HepG2 (cell line): ENCODE data around the gene ASCC2. TPM values are rescaled to one million over a fixed set of nuclear protein-coding genes. Genes with fewer than 3 reads are reported as not detected.

ENCODE experiments used
- ARID3A ChIP-seq: IDR thresholded peaks from 2 replicates; pipeline ENCODE4 v1.6.1; 2012; ENCODE audit warnings: low read depth, low read length, improper control_type of control experiment
- DNMT1 ChIP-seq: sonication (generic); formaldehyde crosslinking; IDR thresholded peaks from 2 replicates; pipeline ENCODE4 v1.5.1; 2020; ENCODE audit warnings: mild to moderate bottlenecking, missing genetic modification reagents
- GLI4 ChIP-seq: sonication (generic); formaldehyde crosslinking; IDR thresholded peaks from 2 replicates; pipeline ENCODE4 v1.5.1; 2020; ENCODE audit warnings: missing genetic modification reagents, mild to moderate bottlenecking, moderate library complexity, borderline replicate concordance
- GPN1 ChIP-seq: sonication (generic); formaldehyde crosslinking; IDR thresholded peaks from 2 replicates; pipeline ENCODE4 v1.5.1; 2020; ENCODE audit warnings: missing genetic modification reagents, borderline replicate concordance
- KDM5B ChIP-seq: sonication (generic); formaldehyde crosslinking; IDR thresholded peaks from 2 replicates; pipeline ENCODE4 v1.4.0; 2020; ENCODE audit warnings: missing genetic modification reagents, mild to moderate bottlenecking, borderline replicate concordance
- KDM6A ChIP-seq: IDR thresholded peaks from 2 replicates; pipeline ENCODE4 v1.6.1; 2016; ENCODE audit warnings: low read depth
- NR2F2 ChIP-seq: IDR thresholded peaks from 2 replicates; pipeline ENCODE4 v1.6.1; 2012; ENCODE audit warnings: low read depth, inconsistent platforms, borderline replicate concordance
- RFX5 ChIP-seq: IDR thresholded peaks from 2 replicates; pipeline ENCODE4 v1.6.1; 2011; ENCODE audit warnings: low read depth, low read length, improper control_type of control experiment
- SMAD1 ChIP-seq: sonication (generic); formaldehyde crosslinking; IDR thresholded peaks from 2 replicates; pipeline ENCODE4 v1.4.0; 2020; ENCODE audit warnings: missing genetic modification reagents, low read depth, mild to moderate bottlenecking, borderline replicate concordance
- SNAPC2 ChIP-seq: sonication (generic); formaldehyde crosslinking; IDR thresholded peaks from 2 replicates; pipeline ENCODE4 v1.8.1; 2022; ENCODE audit warnings: mild to moderate bottlenecking, missing genetic modification reagents
- SOX13 ChIP-seq, 3 experiments: fragments of 450-650 bp in 1 of 3; sonication (generic) in 1 of 3; formaldehyde crosslinking in 1 of 3; IDR thresholded peaks in 2 of 3; conservative IDR thresholded peaks in 1 of 3; 2 replicates each; pipeline versions ENCODE4 v1.5.0 to v1.6.1; 2016 to 2020; ENCODE audit warnings: antibody characterized with exemption in 1 of 3, mild to moderate bottlenecking in 1 of 3, missing compliant biosample characterization in 1 of 3, missing genetic modification reagents in 1 of 3, moderate library complexity in 1 of 3
- SRY ChIP-seq: sonication (generic); formaldehyde crosslinking; IDR thresholded peaks from 2 replicates; pipeline ENCODE4 v1.8.0; 2022; ENCODE audit warnings: mild to moderate bottlenecking, missing genetic modification reagents
- ZKSCAN1 ChIP-seq: fragments of 150-350 bp; IDR thresholded peaks from 2 replicates; pipeline ENCODE4 v1.6.1; 2014; ENCODE audit warnings: low read length
- ZNF496 ChIP-seq: sonication (generic); formaldehyde crosslinking; IDR thresholded peaks from 2 replicates; pipeline ENCODE4 v1.8.1; 2023; ENCODE audit warnings: mild to moderate bottlenecking, moderate library complexity, missing genetic modification reagents; ENCODE audit not compliant: insufficient replicate concordance
- ZNF766 ChIP-seq: sonication (generic); formaldehyde crosslinking; IDR thresholded peaks from 2 replicates; pipeline ENCODE4 v1.5.0; 2020; ENCODE audit warnings: missing genetic modification reagents, borderline replicate concordance
- ZNF780A ChIP-seq: sonication (generic); formaldehyde crosslinking; IDR thresholded peaks from 2 replicates; pipeline ENCODE4 v1.8.0; 2022; ENCODE audit warnings: mild to moderate bottlenecking, missing genetic modification reagents, moderate library complexity
- ZSCAN9 ChIP-seq: IDR thresholded peaks from 2 replicates; pipeline ENCODE4 v1.6.1; 2016; ENCODE audit warnings: borderline replicate concordance
- polyA plus RNA-seq, 8 experiments: library from polyadenylated mRNA; depleted of rRNA in 3 of 8; stranded (reverse) in 7 of 8; unstranded in 1 of 8; fragments of >200 nt; fragmentation: Illumina TruSeq in 4 of 8; extraction: Trizol in 4 of 8; gene quantifications; 2 replicates each; pipeline versions ENCODE4 v1.2.1 to v1.2.3, GENCODE V29; 2011 to 2016; ENCODE audit warnings: low read depth in 4 of 8, missing spikeins in 1 of 8, mixed read lengths in 1 of 8; ENCODE audit not compliant: insufficient read depth in 1 of 8
- total RNA-seq, 5 experiments: library from RNA; depleted of rRNA; stranded (reverse); fragments of >200 nt; fragmentation: Illumina TruSeq; extraction: Trizol; gene quantifications; 2 replicates each; pipeline ENCODE4 v1.2.3, GENCODE V29; 2016; ENCODE audit warnings: low read depth in 1 of 5
- TF ChIP-seq, protein P1 (sequence below): sonication (generic); formaldehyde crosslinking; IDR thresholded peaks from 2 replicates; pipeline ENCODE4 v1.5.0; 2020; ENCODE audit warnings: mild to moderate bottlenecking, missing genetic modification reagents
- TF ChIP-seq, protein P2 (sequence below): sonication (generic); formaldehyde crosslinking; IDR thresholded peaks from 2 replicates; pipeline ENCODE4 v1.4.0; 2020; ENCODE audit warnings: missing genetic modification reagents
- TF ChIP-seq, protein P3 (sequence below): sonication (generic); formaldehyde crosslinking; IDR thresholded peaks from 2 replicates; pipeline ENCODE4 v1.4.0; 2020; ENCODE audit warnings: mild to moderate bottlenecking, missing genetic modification reagents
- TF ChIP-seq, protein P4 (sequence below): sonication (generic); formaldehyde crosslinking; IDR thresholded peaks from 2 replicates; pipeline ENCODE4 v1.8.1; 2023; ENCODE audit warnings: missing genetic modification reagents, inconsistent platforms, borderline replicate concordance

ASCC2 gene
- total and polyA plus RNA-seq, 2 of the 13 experiments (the other 11 are each of a cell fraction or from before 2014, with no cell fraction given), result 26.2 to 26.3 TPM

DNA sequence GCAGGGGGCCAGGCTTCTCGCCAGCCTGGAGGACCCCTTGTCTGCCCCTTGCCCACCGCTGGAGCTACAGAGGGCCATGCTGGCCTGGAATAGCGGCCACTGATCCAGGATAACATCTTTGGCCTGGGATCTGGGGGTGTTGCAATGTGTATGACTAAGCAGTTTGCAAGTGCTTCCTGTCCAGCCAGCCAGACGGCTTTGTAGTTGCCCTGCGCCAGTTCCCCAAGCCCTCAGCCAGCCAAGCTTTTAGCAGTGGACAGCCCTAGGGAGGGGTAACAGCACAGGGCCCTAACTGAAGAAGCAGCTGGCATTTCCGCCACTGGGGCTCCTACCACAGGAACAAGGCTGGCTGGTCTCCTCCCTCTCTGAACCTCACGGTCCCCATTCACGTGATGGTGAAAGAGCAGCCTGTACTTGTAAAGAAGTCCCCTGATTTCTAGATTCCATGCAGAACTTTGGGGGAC is 38.8 kb downstream of the ASCC2 start (continued):
- no peak for TF ChIP-seq NR2F2
- TF ChIP-seq SNAPC2 (CRISPR knock-in tag), result no peak
- TF ChIP-seq ZNF496 (CRISPR knock-in tag), result no peak
- TF ChIP-seq ZNF766 (CRISPR knock-in tag), result no peak
- TF ChIP-seq ZSCAN9 (CRISPR knock-in tag), result peak; percentile 75; the same call in 1 of the 2 replicates
- no peak for TF ChIP-seq SMAD1 (CRISPR knock-in tag)
- no peak for TF ChIP-seq ZKSCAN1
- TF ChIP-seq RFX5, result no peak
- TF ChIP-seq DNMT1 (CRISPR knock-in tag), result no peak
- TF ChIP-seq SOX13 (IDR thresholded peaks at IDR 0.05), result no peak
- peak in 1 of 2 experiments; percentile 25; a peak in 1 of 4 replicates for TF ChIP-seq SOX13 (CRISPR knock-in tag; conservative IDR thresholded peaks at IDR 0.05 in 1 of 2, IDR thresholded peaks at IDR 0.05 in 1 of 2)
- no peak for TF ChIP-seq KDM6A (CRISPR knock-in tag)
- no peak for TF ChIP-seq SRY (CRISPR knock-in tag)
- TF ChIP-seq, protein P1, sequence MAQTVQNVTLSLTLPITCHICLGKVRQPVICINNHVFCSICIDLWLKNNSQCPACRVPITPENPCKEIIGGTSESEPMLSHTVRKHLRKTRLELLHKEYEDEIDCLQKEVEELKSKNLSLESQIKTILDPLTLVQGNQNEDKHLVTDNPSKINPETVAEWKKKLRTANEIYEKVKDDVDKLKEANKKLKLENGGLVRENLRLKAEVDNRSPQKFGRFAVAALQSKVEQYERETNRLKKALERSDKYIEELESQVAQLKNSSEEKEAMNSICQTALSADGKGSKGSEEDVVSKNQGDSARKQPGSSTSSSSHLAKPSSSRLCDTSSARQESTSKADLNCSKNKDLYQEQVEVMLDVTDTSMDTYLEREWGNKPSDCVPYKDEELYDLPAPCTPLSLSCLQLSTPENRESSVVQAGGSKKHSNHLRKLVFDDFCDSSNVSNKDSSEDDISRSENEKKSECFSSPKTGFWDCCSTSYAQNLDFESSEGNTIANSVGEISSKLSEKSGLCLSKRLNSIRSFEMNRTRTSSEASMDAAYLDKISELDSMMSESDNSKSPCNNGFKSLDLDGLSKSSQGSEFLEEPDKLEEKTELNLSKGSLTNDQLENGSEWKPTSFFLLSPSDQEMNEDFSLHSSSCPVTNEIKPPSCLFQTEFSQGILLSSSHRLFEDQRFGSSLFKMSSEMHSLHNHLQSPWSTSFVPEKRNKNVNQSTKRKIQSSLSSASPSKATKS (CRISPR knock-in tag), result no peak
- TF ChIP-seq, protein P2, sequence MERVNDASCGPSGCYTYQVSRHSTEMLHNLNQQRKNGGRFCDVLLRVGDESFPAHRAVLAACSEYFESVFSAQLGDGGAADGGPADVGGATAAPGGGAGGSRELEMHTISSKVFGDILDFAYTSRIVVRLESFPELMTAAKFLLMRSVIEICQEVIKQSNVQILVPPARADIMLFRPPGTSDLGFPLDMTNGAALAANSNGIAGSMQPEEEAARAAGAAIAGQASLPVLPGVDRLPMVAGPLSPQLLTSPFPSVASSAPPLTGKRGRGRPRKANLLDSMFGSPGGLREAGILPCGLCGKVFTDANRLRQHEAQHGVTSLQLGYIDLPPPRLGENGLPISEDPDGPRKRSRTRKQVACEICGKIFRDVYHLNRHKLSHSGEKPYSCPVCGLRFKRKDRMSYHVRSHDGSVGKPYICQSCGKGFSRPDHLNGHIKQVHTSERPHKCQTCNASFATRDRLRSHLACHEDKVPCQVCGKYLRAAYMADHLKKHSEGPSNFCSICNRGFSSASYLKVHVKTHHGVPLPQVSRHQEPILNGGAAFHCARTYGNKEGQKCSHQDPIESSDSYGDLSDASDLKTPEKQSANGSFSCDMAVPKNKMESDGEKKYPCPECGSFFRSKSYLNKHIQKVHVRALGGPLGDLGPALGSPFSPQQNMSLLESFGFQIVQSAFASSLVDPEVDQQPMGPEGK (CRISPR knock-in tag), result peak; percentile 41; the same call in 1 of the 2 replicates
- no peak for TF ChIP-seq ZNF780A
- TF ChIP-seq, protein P3, sequence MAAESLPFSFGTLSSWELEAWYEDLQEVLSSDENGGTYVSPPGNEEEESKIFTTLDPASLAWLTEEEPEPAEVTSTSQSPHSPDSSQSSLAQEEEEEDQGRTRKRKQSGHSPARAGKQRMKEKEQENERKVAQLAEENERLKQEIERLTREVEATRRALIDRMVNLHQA (CRISPR knock-in tag), result no peak
- TF ChIP-seq KDM5B (CRISPR knock-in tag), result 0 out of 2 replicates have a peak, but pooled peaks have one; percentile 48
- TF ChIP-seq GLI4, result no peak
- no peak for TF ChIP-seq ARID3A
- TF ChIP-seq, protein P4, sequence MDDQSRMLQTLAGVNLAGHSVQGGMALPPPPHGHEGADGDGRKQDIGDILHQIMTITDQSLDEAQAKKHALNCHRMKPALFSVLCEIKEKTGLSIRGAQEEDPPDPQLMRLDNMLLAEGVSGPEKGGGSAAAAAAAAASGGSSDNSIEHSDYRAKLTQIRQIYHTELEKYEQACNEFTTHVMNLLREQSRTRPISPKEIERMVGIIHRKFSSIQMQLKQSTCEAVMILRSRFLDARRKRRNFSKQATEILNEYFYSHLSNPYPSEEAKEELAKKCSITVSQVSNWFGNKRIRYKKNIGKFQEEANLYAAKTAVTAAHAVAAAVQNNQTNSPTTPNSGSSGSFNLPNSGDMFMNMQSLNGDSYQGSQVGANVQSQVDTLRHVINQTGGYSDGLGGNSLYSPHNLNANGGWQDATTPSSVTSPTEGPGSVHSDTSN, result no peak
- no peak for TF ChIP-seq GPN1 (CRISPR knock-in tag)
